ENCODE data around the gene PRSS23. TPM values are rescaled to one million over a fixed set of nuclear protein-coding genes. Genes with fewer than 3 reads are reported as not detected.
"Not testable (repeated sequence)": the region's sequence is repeated elsewhere in the genome, so short reads cannot be mapped to it uniquely, and the experiment has no call there.

Gene PRSS23
- total RNA-seq = under 1 TPM; 0.16 to 0.91 TPM

GRCh38 chr11:86800076-86800959, at the start of gene PRSS23:
Gene PRSS23 (plus strand): TSS chr11:86800542. CDS start chr11:86807644, 7,102 bp downstream.
- Mint-ChIP-seq H3K27ac (no peak within 1 kb of the TSS), H3K4me3 (peak within 1 kb of the TSS; percentile 65), H3K9me3 (no peaks in the 10 kb centered on the region), H3K27me3 (peaks cover 42% of the 10 kb centered on the region), H3K36me3 (ENCODE audit: low read depth) (no peaks in the 10 kb centered on the region), H3K4me1 (peaks cover 10% of the 10 kb centered on the region)
- peak; percentile 58 for ATAC-seq (replicated peaks)

- Mint-ChIP-seq H3K36me3 (ENCODE audit: low read depth) (no peaks in the 10 kb centered on the region), H3K4me3 (no peak overlapping the region), H3K27me3 (peaks cover 9% of the 10 kb centered on the region), H3K9me3 (no peaks in the 10 kb centered on the region), H3K4me1 (no peaks in the 10 kb centered on the region), H3K27ac (no peak overlapping the region)
- no peak for ATAC-seq (replicated peaks)
Measured at GRCh38 chr11:86753459-86753858, 46.9 kb upstream of the PRSS23 start.

GRCh38 chr11:86755146-86755545, 45.2 kb upstream of the PRSS23 start:
- H3K27ac Mint-ChIP-seq = no peak overlapping the region
- H3K4me3 Mint-ChIP-seq = no peak overlapping the region
- no peaks in the 10 kb centered on the region for H3K36me3 Mint-ChIP-seq (ENCODE audit: low read depth)
- H3K9me3 Mint-ChIP-seq = no peaks in the 10 kb centered on the region
- no peak for ATAC-seq (replicated peaks)
- no peaks in the 10 kb centered on the region for H3K4me1 Mint-ChIP-seq
- H3K27me3 Mint-ChIP-seq = peaks cover 3% of the 10 kb centered on the region

GRCh38 chr11:86758171-86758570, 42.2 kb upstream of the PRSS23 start:
- Mint-ChIP-seq H3K9me3 (no peaks in the 10 kb centered on the region), H3K4me3 (no peak overlapping the region), H3K27ac (no peak overlapping the region), H3K27me3 (no peaks in the 10 kb centered on the region), H3K36me3 (ENCODE audit: low read depth) (no peaks in the 10 kb centered on the region), H3K4me1 (no peaks in the 10 kb centered on the region)
- ATAC-seq (replicated peaks) = no peak

GRCh38 chr11:86760577-86760976, 39.8 kb upstream of the PRSS23 start:
- H3K4me3 Mint-ChIP-seq = no peak overlapping the region
- no peaks in the 10 kb centered on the region for H3K9me3 Mint-ChIP-seq
- ATAC-seq (replicated peaks) = no peak
- H3K27ac Mint-ChIP-seq = no peak overlapping the region
- no peaks in the 10 kb centered on the region for H3K4me1 Mint-ChIP-seq
- no peaks in the 10 kb centered on the region for H3K27me3 Mint-ChIP-seq
- no peaks in the 10 kb centered on the region for H3K36me3 Mint-ChIP-seq (ENCODE audit: low read depth)

- Mint-ChIP-seq H3K4me3 (no peak overlapping the region), H3K27ac (no peak overlapping the region), H3K27me3 (no peaks in the 10 kb centered on the region), H3K9me3 (no peaks in the 10 kb centered on the region), H3K36me3 (ENCODE audit: low read depth) (no peaks in the 10 kb centered on the region), H3K4me1 (no peaks in the 10 kb centered on the region)
- no peak for ATAC-seq (replicated peaks)
Measured at GRCh38 chr11:86761978-86762377, 38.4 kb upstream of the PRSS23 start.

GRCh38 chr11:86765203-86765602, 35.1 kb upstream of the PRSS23 start:
- Mint-ChIP-seq H3K27ac (no peak overlapping the region), H3K4me1 (no peaks in the 10 kb centered on the region), H3K27me3 (no peaks in the 10 kb centered on the region), H3K36me3 (ENCODE audit: low read depth) (no peaks in the 10 kb centered on the region), H3K9me3 (no peaks in the 10 kb centered on the region), H3K4me3 (no peak overlapping the region)
- no peak for ATAC-seq (replicated peaks)

GRCh38 chr11:86765878-86766277, 34.5 kb upstream of the PRSS23 start:
- H3K4me1 Mint-ChIP-seq = no peaks in the 10 kb centered on the region
- no peak for ATAC-seq (replicated peaks)
- no peak overlapping the region for H3K4me3 Mint-ChIP-seq
- H3K36me3 Mint-ChIP-seq (ENCODE audit: low read depth) = no peaks in the 10 kb centered on the region
- H3K9me3 Mint-ChIP-seq = no peaks in the 10 kb centered on the region
- H3K27me3 Mint-ChIP-seq = no peaks in the 10 kb centered on the region
- H3K27ac Mint-ChIP-seq = no peak overlapping the region

GRCh38 chr11:86769219-86769618, 31.1 kb upstream of the PRSS23 start:
- no peaks in the 10 kb centered on the region for H3K27me3 Mint-ChIP-seq
- no peak for ATAC-seq (replicated peaks)
- no peak overlapping the region for H3K4me3 Mint-ChIP-seq
- no peak overlapping the region for H3K27ac Mint-ChIP-seq
- no peaks in the 10 kb centered on the region for H3K9me3 Mint-ChIP-seq
- no peaks in the 10 kb centered on the region for H3K4me1 Mint-ChIP-seq
- H3K36me3 Mint-ChIP-seq (ENCODE audit: low read depth) = no peaks in the 10 kb centered on the region

GRCh38 chr11:86770473-86771027, 29.8 kb upstream of the PRSS23 start:
- H3K9me3 Mint-ChIP-seq; H3K36me3 Mint-ChIP-seq (ENCODE audit: low read depth); H3K27ac Mint-ChIP-seq; ATAC-seq (replicated peaks); H3K4me1 Mint-ChIP-seq; H3K4me3 Mint-ChIP-seq; H3K27me3 Mint-ChIP-seq: not testable (repeated sequence)

GRCh38 chr11:86772999-86773398, 27.3 kb upstream of the PRSS23 start:
- no peak for ATAC-seq (replicated peaks)
- Mint-ChIP-seq H3K27me3 (peaks cover 7% of the 10 kb centered on the region), H3K4me1 (no peaks in the 10 kb centered on the region), H3K36me3 (ENCODE audit: low read depth) (no peaks in the 10 kb centered on the region), H3K27ac (no peak overlapping the region), H3K9me3 (no peaks in the 10 kb centered on the region), H3K4me3 (no peak overlapping the region)

GRCh38 chr11:86773513-86774252, 26.7 kb upstream of the PRSS23 start:
- H3K4me1 Mint-ChIP-seq = no peaks in the 10 kb centered on the region
- H3K9me3 Mint-ChIP-seq = no peaks in the 10 kb centered on the region
- no peak overlapping the region for H3K4me3 Mint-ChIP-seq
- ATAC-seq (replicated peaks) = no peak
- H3K36me3 Mint-ChIP-seq (ENCODE audit: low read depth) = no peaks in the 10 kb centered on the region
- peaks cover 9% of the 10 kb centered on the region for H3K27me3 Mint-ChIP-seq
- H3K27ac Mint-ChIP-seq = no peak overlapping the region

GRCh38 chr11:86774417-86774816, 25.9 kb upstream of the PRSS23 start:
- ATAC-seq (replicated peaks) = no peak
- Mint-ChIP-seq H3K9me3 (no peaks in the 10 kb centered on the region), H3K4me1 (no peaks in the 10 kb centered on the region), H3K4me3 (no peak overlapping the region), H3K27me3 (peaks cover 13% of the 10 kb centered on the region), H3K36me3 (ENCODE audit: low read depth) (no peaks in the 10 kb centered on the region), H3K27ac (no peak overlapping the region)

- no peak overlapping the region for H3K27ac Mint-ChIP-seq
- no peak overlapping the region for H3K4me3 Mint-ChIP-seq
- H3K4me1 Mint-ChIP-seq = no peaks in the 10 kb centered on the region
- no peak for ATAC-seq (replicated peaks)
- H3K9me3 Mint-ChIP-seq = no peaks in the 10 kb centered on the region
- no peaks in the 10 kb centered on the region for H3K36me3 Mint-ChIP-seq (ENCODE audit: low read depth)
- peaks cover 20% of the 10 kb centered on the region for H3K27me3 Mint-ChIP-seq
Measured at GRCh38 chr11:86775361-86775760, 25.0 kb upstream of the PRSS23 start.

GRCh38 chr11:86781546-86781945, 18.8 kb upstream of the PRSS23 start:
- no peak for ATAC-seq (replicated peaks)
- Mint-ChIP-seq H3K27me3 (peaks cover 18% of the 10 kb centered on the region), H3K27ac (no peak overlapping the region), H3K36me3 (ENCODE audit: low read depth) (no peaks in the 10 kb centered on the region), H3K4me3 (no peak overlapping the region), H3K9me3 (no peaks in the 10 kb centered on the region), H3K4me1 (no peaks in the 10 kb centered on the region)
